GM12891 (cell line): Measurements from ENCODE around the gene DHRS7.

Source experiments
- POLR2A ChIP-seq: IDR thresholded peaks from 2 replicates; pipeline ENCODE4 v1.6.1; 2011; ENCODE audit warnings: low read depth, low read length, control low read depth
- POU2F2 ChIP-seq: IDR thresholded peaks from 2 replicates; pipeline ENCODE4 v1.6.1; 2011; ENCODE audit warnings: low read depth, mild to moderate bottlenecking, control low read depth, low read length, moderate library complexity

- TF ChIP-seq POLR2A (no peak), POU2F2 (no peak)
These were observed 45.5 kb upstream of the DHRS7 start for GRCh38 chr14:60210703-60211102.
